ES-I3 (cell line): ENCODE results near the gene RB1.

ENCODE experiments used
- H3K36me3 ChIP-seq: 2 replicates; pipeline ENCODE4 v1.6.1; 2013; ENCODE audit warnings: mild to moderate bottlenecking, low read length, control low read depth, moderate library complexity; ENCODE audit not compliant: insufficient read depth
- H3K4me1 ChIP-seq: 2 replicates; pipeline ENCODE4 v1.6.1; 2013; ENCODE audit warnings: mild to moderate bottlenecking, control low read depth, low read length; ENCODE audit not compliant: insufficient read depth
- H3K9ac ChIP-seq: 2 replicates; pipeline ENCODE4 v1.6.1; 2013; ENCODE audit warnings: low read depth, mild to moderate bottlenecking, low read length, moderate library complexity
- H3K9me3 ChIP-seq: 2 replicates; pipeline ENCODE4 v1.6.1; 2013; ENCODE audit warnings: mild to moderate bottlenecking, low read length, moderate library complexity; ENCODE audit not compliant: control insufficient read depth, insufficient read depth

The RB1 gene

GRCh38 chr13:48502601-48503319 lies 199.2 kb downstream of the RB1 start:
- peaks cover 14% of the 10 kb centered on the region for H3K4me1 ChIP-seq
- no peak overlapping the region for H3K9ac ChIP-seq
- 0 out of 2 replicates have a peak, but pooled peaks cover 3% of the 10 kb centered on the region for H3K36me3 ChIP-seq
- H3K9me3 ChIP-seq = no peaks in the 10 kb centered on the region

GRCh38 chr13:48504606-48505005 lies 201.1 kb downstream of the RB1 start:
- Histone ChIP-seq H3K4me1 (peaks cover 14% of the 10 kb centered on the region), H3K36me3 (0 out of 2 replicates have a peak, but pooled peaks cover 3% of the 10 kb centered on the region), H3K9ac (no peak overlapping the region), H3K9me3 (no peaks in the 10 kb centered on the region)

- Histone ChIP-seq H3K9me3 (no peaks in the 10 kb centered on the region), H3K36me3 (0 out of 2 replicates have a peak, but pooled peaks cover 3% of the 10 kb centered on the region), H3K9ac (no peak overlapping the region), H3K4me1 (peaks cover 16% of the 10 kb centered on the region)
Measured at GRCh38 chr13:48505012-48505411, 201.5 kb downstream of the RB1 start.

- peaks cover 21% of the 10 kb centered on the region for H3K4me1 ChIP-seq
- no peaks in the 10 kb centered on the region for H3K9me3 ChIP-seq
- no peak overlapping the region for H3K9ac ChIP-seq
- 0 out of 2 replicates have a peak, but pooled peaks cover 3% of the 10 kb centered on the region for H3K36me3 ChIP-seq
Measured at GRCh38 chr13:48505597-48506091, 202.1 kb downstream of the RB1 start.

GRCh38 chr13:48506092-48506701 lies 202.6 kb downstream of the RB1 start:
- Histone ChIP-seq H3K9ac (no peak overlapping the region), H3K36me3 (0 out of 2 replicates have a peak, but pooled peaks cover 3% of the 10 kb centered on the region), H3K9me3 (no peaks in the 10 kb centered on the region), H3K4me1 (peaks cover 21% of the 10 kb centered on the region)

- H3K36me3 ChIP-seq = no peaks in the 10 kb centered on the region
- peaks cover 21% of the 10 kb centered on the region for H3K4me1 ChIP-seq
- no peaks in the 10 kb centered on the region for H3K9me3 ChIP-seq
- no peak overlapping the region for H3K9ac ChIP-seq
Measured at GRCh38 chr13:48507021-48507420, 203.5 kb downstream of the RB1 start.

GRCh38 chr13:48508011-48508410 lies 204.5 kb downstream of the RB1 start:
- peaks cover 21% of the 10 kb centered on the region for H3K4me1 ChIP-seq
- no peaks in the 10 kb centered on the region for H3K36me3 ChIP-seq
- H3K9ac ChIP-seq = no peak overlapping the region

GRCh38 chr13:48510698-48511097 lies 207.1 kb downstream of the RB1 start:
- Histone ChIP-seq H3K4me1 (peaks cover 7% of the 10 kb centered on the region; the same call in 1 of the 2 replicates), H3K9me3 (no peaks in the 10 kb centered on the region), H3K9ac (no peak overlapping the region), H3K36me3 (no peaks in the 10 kb centered on the region)

More at GRCh38 chr13:48508011-48508410, 204.5 kb downstream of the RB1 start:
- H3K9me3 ChIP-seq = no peaks in the 10 kb centered on the region

- H3K4me1 ChIP-seq = peaks cover 7% of the 10 kb centered on the region; the same call in 1 of the 2 replicates
- H3K36me3 ChIP-seq = no peaks in the 10 kb centered on the region
- no peaks in the 10 kb centered on the region for H3K9me3 ChIP-seq
- H3K9ac ChIP-seq = no peak overlapping the region
Measured at GRCh38 chr13:48511621-48512230, 208.2 kb downstream of the RB1 start.

GRCh38 chr13:48514793-48515192 lies 211.2 kb downstream of the RB1 start:
- Histone ChIP-seq H3K9me3 (no peaks in the 10 kb centered on the region), H3K9ac (no peak overlapping the region), H3K36me3 (no peaks in the 10 kb centered on the region)

GRCh38 chr13:48515732-48516131 lies 212.2 kb downstream of the RB1 start:
- H3K36me3 ChIP-seq = no peaks in the 10 kb centered on the region
- no peaks in the 10 kb centered on the region for H3K9me3 ChIP-seq
- no peaks in the 10 kb centered on the region for H3K4me1 ChIP-seq
- H3K9ac ChIP-seq = no peak overlapping the region

More at GRCh38 chr13:48514793-48515192, 211.2 kb downstream of the RB1 start:
- H3K4me1 ChIP-seq = peaks cover 7% of the 10 kb centered on the region; the same call in 1 of the 2 replicates

GRCh38 chr13:48518083-48518482 lies 214.5 kb downstream of the RB1 start:
- no peaks in the 10 kb centered on the region for H3K4me1 ChIP-seq
- H3K9ac ChIP-seq = no peak overlapping the region
- no peaks in the 10 kb centered on the region for H3K36me3 ChIP-seq
- H3K9me3 ChIP-seq = no peaks in the 10 kb centered on the region

GRCh38 chr13:48526286-48526685 lies 222.7 kb downstream of the RB1 start:
- Histone ChIP-seq H3K9me3 (no peaks in the 10 kb centered on the region), H3K9ac (no peak overlapping the region), H3K4me1 (no peaks in the 10 kb centered on the region), H3K36me3 (no peaks in the 10 kb centered on the region)

GRCh38 chr13:48527955-48528354 lies 224.4 kb downstream of the RB1 start:
- H3K9ac ChIP-seq = no peak overlapping the region
- no peaks in the 10 kb centered on the region for H3K4me1 ChIP-seq
- no peaks in the 10 kb centered on the region for H3K9me3 ChIP-seq
- no peaks in the 10 kb centered on the region for H3K36me3 ChIP-seq
